HG03575 (cell line): ENCODE results near the gene DDX10.

ENCODE experiments used
- ATAC-seq: cut with Tn5 transposase; IDR thresholded peaks from one replicate; pipeline ENCODE4 v1.9.1; 2021; ENCODE audit not compliant: unreplicated experiment, insufficient number of reproducible peaks, low FRiP score; ENCODE audit errors: extremely low read depth

The DDX10 gene

GRCh38 chr11:108886005-108886659 lies 221.3 kb downstream of the DDX10 start:
- ATAC-seq = no peak

- no peak for ATAC-seq
Observed at GRCh38 chr11:108886660-108887009, 221.8 kb downstream of the DDX10 start.

GRCh38 chr11:108887436-108888238 lies 222.8 kb downstream of the DDX10 start:
- ATAC-seq = no peak

DNA sequence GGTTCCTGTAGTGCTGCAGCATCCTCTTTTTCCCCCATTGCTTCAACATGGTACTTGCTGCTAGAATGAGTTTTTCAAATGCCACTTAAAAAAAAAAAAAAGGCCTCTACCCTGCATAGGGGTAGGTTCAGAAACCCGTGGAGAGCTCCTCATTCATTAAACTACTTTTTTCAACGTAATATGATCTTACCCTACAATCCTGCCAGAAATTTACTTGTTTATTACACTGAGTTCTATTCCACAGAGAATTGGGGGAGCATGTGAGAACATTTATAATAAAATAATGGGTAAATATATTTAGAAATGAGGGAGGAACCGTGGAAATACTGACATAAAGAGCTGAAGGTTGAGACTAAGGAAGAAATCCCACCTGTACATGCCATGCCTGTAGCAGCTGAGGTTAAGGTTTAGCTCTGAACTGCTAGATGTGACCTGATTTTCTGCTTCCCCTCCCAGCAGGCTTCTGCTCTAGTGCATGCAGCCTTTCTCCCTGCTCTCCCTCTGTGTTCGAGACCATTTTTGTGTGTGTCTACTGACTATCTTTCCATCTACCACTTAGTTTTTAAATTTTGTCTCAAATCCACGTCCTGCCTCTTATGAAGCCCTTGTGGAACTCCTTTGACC lies 225.7 kb downstream of the DDX10 start:
- no peak for ATAC-seq

- no peak for ATAC-seq
Observed at GRCh38 chr11:108891143-108891542, 226.3 kb downstream of the DDX10 start.

DNA sequence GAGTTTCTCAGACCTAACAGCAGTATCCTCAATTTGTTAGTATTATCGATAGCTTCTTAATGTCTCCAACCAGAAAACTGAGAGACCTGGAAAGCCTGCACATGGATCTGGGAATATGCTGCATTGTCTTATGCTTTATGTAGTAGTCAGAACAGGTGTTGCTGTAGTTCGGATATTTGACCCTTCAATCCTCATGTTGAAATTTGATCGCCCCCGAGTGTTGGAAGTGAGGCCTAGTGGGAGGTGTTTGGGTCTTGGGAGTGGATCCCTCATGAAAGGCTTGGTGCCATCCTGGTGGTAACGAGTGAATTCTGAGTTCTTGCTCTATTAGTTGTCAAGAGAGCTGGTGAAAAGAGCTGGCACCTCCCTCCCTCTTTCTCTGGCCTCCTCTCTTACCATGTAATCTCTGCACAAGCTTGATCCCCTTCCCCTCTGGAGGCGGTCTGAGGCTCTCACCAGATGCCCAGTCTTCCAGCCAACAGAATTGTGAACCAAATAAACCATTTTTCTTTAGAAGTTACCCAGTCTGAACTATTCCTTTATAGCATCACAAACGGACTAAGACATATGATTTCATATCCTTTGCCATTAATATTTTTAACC lies 227.1 kb downstream of the DDX10 start:
- no peak for ATAC-seq

DNA sequence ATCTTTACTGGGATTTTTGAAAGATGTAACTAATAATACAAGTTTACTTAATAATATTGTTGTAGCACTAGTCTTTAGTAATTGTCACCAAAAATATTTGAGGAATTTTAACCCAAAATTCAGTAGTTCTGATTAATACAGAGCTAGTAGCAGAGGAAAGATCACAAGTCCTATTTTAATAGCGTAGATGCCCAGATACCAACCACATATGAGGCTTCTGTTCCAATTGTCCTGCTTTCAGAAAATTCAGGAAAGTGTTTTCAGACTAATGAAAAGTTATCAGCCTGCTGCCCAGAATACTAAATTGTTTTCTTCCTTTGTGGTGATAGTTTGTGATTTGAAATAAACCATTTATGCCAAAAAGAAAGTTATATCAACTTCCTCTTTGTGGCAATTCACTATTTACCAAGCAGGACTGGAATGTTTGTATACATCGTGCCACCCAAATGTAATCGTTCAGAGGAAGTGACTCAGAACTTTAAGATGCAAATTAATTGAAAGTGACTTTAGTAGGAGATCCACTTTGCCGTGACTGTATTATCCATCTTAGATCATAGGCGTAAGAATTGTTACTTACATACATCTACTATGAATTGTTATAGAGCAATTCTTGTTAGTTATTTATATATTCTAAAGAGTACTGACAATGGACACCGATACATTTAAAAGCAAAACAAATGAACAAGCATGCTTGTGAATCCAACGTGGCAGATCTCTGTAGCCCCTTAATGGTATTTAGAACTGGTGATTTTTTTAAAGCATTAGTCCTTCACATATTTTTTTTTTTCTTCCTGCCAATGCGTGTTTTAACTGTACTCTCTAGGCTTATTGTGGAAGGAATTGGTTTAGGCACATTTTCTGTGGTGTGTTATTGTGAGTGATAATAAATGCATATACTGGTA lies 231.0 kb downstream of the DDX10 start:
- ATAC-seq = peak; percentile 56

GRCh38 chr11:108897071-108897481 lies 232.2 kb downstream of the DDX10 start:
- no peak for ATAC-seq

- ATAC-seq = no peak
Observed at GRCh38 chr11:108897916-108898315, 233.0 kb downstream of the DDX10 start.

DNA sequence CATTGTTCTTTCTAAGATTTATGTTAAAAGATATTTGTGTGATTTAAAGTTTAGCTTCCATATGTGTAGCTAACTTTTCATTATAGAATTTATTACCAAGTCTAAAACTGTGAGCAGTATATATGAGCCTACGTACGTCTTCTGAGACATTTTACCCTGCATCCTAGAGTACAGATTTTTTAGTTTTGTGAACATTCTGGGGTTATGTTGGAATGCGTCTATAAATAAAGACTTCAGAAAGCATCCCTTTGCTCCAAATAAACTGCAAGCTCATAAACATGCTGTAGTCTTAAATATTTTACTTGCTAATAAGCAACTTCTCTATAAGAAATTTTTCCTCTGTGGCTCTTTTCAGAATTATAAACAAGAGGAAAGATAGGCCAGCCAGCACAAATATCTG lies 236.5 kb downstream of the DDX10 start:
- no peak for ATAC-seq

DNA sequence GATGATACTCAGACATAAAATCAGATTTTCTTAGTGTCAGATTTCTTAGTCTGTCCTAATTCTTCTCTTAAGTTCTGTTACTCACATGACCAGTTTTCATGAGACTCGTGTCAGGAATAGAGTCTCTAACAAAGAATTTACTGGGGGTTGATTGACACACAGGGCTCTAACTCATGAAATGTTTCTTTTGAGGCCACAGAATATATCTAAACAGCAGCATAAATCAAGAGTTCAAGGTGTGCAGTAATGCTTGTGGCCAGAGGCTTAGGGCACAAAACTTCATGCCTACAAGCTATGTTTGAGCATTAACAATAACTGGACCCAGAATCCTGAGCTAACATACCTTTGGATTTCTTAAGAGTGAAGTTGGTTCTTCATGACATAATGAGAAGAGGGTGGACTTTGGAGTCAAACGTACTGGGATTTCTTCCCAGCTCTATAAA lies 237.2 kb downstream of the DDX10 start:
- no peak for ATAC-seq

GRCh38 chr11:108904480-108904879 lies 239.6 kb downstream of the DDX10 start:
- ATAC-seq = no peak

DNA sequence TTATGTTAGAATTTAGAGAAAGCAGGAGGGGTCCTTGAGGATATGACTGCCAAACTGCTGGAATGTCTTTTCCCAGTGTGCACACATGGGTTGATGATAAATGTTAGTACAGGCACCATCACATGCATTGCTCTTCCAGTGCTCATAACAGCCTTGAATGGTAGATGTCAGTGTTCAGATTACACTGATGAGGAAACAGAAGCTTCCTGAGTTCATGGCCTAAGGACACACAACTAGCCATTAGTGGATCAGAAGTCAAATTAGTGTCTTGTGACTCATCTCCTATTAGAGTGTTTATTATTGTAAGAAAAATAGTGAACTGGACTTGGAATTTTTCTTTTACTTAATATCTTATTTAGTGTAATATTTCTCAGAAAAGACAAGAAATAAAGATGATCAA lies 241.5 kb downstream of the DDX10 start:
- no peak for ATAC-seq

DNA sequence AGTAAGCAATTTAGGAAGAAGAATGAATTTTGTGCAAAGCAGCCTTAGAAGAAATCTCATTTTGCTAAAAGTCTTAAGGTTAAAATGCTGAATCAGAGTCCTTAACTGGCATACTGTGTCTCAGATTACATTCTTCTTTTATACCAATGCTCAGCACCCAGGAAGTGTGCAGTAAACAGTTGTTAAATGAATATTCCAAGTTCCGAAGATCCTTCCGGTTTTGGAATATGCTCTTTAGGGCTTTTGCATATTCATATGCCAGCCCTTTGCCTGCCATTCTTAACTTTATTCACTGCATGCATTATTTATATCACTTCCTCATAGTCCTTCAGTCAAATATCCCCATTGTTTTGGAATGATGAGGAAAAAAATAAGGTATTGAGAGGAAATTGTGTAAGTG lies 242.0 kb downstream of the DDX10 start:
- ATAC-seq = no peak

DNA sequence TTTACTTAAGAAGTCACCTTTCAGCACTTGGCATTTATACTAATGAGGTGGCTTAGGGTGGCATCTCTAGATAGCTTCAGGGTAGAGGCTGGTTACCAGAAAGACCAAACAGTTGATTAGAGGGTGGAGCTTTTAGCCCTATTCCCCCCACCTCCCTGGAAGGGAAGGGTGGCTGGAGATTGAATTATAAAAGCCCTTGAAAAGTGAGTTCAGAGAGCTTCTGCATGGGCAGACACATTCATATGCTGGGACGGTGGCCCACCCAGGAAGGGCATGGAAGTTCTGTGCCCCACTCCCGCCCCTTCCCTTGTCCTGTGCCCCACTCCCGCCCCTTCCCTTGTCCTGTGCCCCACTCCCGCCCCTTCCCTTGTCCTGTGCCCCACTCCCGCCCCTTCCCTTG lies 244.2 kb downstream of the DDX10 start:
- ATAC-seq = no peak

DNA sequence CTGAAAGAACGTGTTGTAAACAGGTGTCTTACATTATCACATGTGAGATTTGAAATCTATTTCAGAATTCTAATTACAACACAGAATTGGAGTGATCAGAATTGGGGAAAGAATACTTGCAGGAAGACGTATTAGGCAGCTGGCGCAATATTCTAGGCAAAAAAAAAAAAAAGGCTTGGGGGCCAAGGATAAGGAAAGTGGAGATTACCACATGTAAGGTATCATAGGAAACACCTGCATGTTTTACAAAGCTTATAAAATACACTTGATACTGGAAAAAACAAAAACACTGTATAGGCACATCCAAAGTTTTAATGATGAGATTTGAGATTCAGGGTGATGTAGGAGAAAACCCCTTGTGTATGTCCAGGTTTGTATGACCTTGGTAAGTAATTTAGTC lies 245.1 kb downstream of the DDX10 start:
- ATAC-seq = no peak

DNA sequence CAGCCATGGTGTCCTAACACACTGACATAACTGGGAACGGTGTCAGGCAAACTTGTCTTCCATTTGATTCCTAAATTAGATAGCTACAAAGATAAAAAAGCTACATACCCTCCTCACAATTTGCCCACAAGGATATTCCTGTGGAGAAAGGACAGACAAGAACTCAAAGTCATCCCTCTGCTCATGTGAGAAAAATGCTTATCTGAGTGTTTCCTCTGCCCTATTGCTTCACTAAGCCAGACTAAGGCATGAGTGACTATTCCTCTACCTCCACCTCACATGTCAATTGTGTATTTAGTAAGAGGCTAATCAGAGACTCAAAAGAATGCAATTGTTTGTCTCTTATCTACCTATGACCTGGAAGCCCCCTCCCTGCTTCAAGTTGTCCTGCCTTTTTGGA lies 247.7 kb downstream of the DDX10 start:
- ATAC-seq = no peak

DNA sequence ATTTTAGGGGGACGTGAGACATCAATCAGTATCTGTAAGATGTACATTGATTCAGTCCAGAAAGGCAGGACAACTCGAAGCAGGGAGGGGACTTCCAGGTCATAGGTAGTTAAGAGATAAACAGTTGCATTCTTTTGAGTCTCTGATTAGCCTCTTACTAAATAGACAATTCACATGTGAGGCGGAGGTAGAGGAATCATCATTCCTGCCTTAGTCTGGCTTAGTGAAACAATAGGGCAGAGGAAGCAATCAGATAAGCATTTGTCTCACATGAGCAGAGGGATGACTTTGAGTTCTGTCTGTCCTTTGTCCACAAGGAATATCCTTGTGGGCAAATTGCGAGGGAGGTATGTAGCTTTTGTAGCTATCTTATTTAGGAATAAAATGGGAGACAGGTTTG lies 248.3 kb downstream of the DDX10 start:
- no peak for ATAC-seq

GRCh38 chr11:108914211-108914610 lies 249.3 kb downstream of the DDX10 start:
- ATAC-seq = no peak
